GM12873 (cell line): ENCODE results near the gene KCNG2.

Source experiments
- CTCF ChIP-seq: IDR thresholded peaks from 2 replicates; pipeline ENCODE4 v1.5.1; 2012; ENCODE audit warnings: low read depth, mild to moderate bottlenecking, moderate library complexity, low read length, control low read depth; ENCODE audit not compliant: insufficient read depth; ENCODE audit errors: missing control alignments

The KCNG2 gene

GRCh38 chr18:79935925-79936324 lies 138.2 kb downstream of the KCNG2 start:
- no peak for TF ChIP-seq CTCF

- TF ChIP-seq CTCF: no peak
Measured at GRCh38 chr18:79936641-79937040, 138.9 kb downstream of the KCNG2 start.

GRCh38 chr18:79937103-79937860 lies 139.5 kb downstream of the KCNG2 start:
- TF ChIP-seq CTCF: no peak

GRCh38 chr18:79938196-79938595 lies 140.5 kb downstream of the KCNG2 start:
- TF ChIP-seq CTCF: no peak

- TF ChIP-seq CTCF: no peak
Measured at GRCh38 chr18:79939096-79939495, 141.4 kb downstream of the KCNG2 start.

GRCh38 chr18:79940126-79940813 lies 142.5 kb downstream of the KCNG2 start:
- no peak for TF ChIP-seq CTCF

- no peak for TF ChIP-seq CTCF
Measured at GRCh38 chr18:79940814-79941472, 143.2 kb downstream of the KCNG2 start.
